ENCODE data around the gene NSRP1. TPM values are rescaled to one million over a fixed set of nuclear protein-coding genes. Genes with fewer than 3 reads are reported as not detected.
"Not testable (repeated sequence)": the region's sequence is repeated elsewhere in the genome, so short reads cannot be mapped to it uniquely, and the experiment has no call there.

NSRP1 gene
- total and polyA plus RNA-seq, 4 donors, result 12.9 to 29.2 (median 21.3) TPM

DNA sequence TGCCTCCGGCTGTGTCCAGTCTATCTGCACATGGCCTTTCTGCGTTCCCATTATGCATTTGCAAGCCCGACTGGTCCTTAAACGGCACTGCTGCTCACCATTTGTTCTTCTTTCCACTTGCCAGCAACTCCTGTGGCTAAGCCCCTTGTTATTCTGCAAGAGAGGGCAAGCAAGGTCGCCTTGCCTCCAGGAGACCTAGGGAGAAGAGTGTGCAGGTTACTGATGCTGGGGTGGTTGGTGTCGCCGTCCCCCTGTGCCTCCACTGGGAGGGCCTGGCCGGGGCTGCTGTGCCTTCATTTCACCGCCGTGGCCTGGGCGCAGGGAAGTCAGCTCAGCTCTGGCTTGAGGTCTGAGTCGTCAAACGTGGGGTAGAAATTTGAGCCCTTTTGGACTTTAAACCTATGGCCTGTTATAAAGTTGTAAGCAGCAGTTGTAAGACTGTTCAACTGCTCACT, 106.1 kb downstream of the NSRP1 start:
- no peaks in the 10 kb centered on the region for H3K9me3 ChIP-seq (ENCODE audit: control insufficient read depth, insufficient read depth, low read length)
- no peaks in the 10 kb centered on the region for H3K27me3 ChIP-seq (ENCODE audit: control insufficient read depth, insufficient read depth, low read length)
- H3K4me3 ChIP-seq (ENCODE audit: low read depth, low read length), result no peak overlapping the region
- H3K36me3 ChIP-seq (ENCODE audit: control insufficient read depth, insufficient read depth, low read length), result no peaks in the 10 kb centered on the region
- H3K27ac ChIP-seq (ENCODE audit: low read depth, low read length), result no peak overlapping the region
- no peaks in the 10 kb centered on the region for H3K4me1 ChIP-seq (ENCODE audit: control insufficient read depth, insufficient read depth, low read length)
- 66% methylated on average over 13 of the region's 13 CpGs for WGBS (ENCODE audit: insufficient coverage)
- no peak for DNase-seq (ENCODE audit: low read depth in 4 of 6, low spot score in 6 of 6)

DNA sequence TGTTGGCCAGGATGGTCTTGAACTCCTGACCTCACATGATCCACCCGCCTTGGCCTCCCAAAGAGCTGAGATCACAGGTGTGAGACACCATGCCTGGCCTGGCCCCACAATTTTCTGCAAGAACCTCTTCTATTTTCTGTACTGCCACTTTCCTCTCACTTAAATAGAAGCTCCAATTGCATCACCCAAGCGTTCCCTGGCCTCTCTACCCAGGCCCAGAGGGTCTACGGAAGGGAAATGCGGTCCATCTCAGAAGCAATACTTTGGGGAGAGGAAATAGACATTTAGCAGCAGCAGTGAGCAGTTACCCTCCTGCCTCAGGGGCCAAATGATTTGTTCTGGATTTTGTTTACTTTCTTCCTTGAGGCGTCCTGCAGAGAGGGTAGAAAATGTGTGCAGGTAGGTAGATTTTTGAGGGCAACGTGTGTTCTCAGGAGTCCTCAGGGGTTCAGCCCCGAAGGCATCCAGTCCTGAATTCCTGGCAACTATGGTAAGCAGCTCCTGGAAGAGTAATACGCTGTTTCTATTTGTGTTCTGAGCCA, 107.9 kb downstream of the NSRP1 start:
- WGBS (ENCODE audit: insufficient coverage), result 76% methylated on average over 5 of the region's 8 CpGs
- no peak overlapping the region for H3K27ac ChIP-seq (ENCODE audit: low read depth, low read length)
- H3K36me3 ChIP-seq (ENCODE audit: control insufficient read depth, insufficient read depth, low read length), result no peaks in the 10 kb centered on the region
- H3K27me3 ChIP-seq (ENCODE audit: control insufficient read depth, insufficient read depth, low read length), result peaks cover 6% of the 10 kb centered on the region
- DNase-seq (ENCODE audit: low read depth in 4 of 6, low spot score in 6 of 6), result no peak
- H3K9me3 ChIP-seq (ENCODE audit: control insufficient read depth, insufficient read depth, low read length), result no peaks in the 10 kb centered on the region
- no peak overlapping the region for H3K4me3 ChIP-seq (ENCODE audit: low read depth, low read length)
- no peaks in the 10 kb centered on the region for H3K4me1 ChIP-seq (ENCODE audit: control insufficient read depth, insufficient read depth, low read length)

DNA sequence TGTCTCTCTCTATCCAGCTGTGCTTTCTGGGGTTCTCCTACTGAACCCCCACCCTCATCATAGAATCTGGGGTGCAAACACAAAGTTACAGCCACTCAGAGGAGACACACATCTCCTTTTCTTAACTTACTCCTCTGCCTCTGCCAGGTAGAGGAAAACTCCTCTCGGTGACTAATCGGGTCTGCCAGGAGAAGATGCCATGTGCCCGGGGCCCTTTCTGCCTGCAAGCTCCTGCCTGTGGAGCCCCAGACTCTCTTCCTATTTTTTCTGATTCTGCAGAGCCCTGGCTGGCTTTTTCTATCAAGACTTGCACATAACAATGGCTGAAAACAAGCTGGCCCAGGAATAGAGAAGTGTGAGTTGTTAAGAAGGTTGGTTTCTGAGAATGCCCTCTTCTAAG, 108.5 kb downstream of the NSRP1 start:
- 56% methylated on average over 3 of the region's 3 CpGs for WGBS (ENCODE audit: insufficient coverage)

DNA sequence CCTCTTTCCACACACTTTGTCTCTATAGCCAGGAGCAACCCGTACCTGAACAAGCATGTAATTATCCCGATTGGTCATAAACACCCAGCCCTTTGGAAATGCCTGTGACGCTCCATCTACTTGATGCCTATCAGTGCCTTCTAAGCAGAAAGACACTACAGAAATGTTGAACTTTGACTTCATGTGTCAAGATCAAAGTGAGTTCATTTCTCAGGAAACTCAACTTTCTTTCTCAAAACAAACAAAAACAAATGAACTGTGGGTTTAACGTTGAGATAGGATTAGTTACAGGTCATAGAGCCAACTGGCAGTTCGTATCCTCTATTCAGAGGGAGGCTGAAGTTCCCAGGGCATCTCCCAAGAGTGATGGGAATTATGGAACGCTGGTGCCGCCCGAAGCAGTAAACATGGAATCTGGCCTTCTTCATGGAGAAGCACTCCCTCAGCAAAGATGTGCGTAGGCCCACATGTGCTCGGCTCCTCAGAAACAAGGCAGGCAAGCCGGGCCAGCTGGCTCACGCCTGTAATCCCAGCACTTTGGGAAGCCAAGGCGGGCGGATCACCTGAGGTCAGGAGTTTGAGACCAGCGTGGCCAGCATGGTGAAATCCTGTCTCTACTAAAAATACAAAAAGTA, 109.4 kb downstream of the NSRP1 start:
- no peaks in the 10 kb centered on the region for H3K4me1 ChIP-seq (ENCODE audit: control insufficient read depth, insufficient read depth, low read length)
- DNase-seq (ENCODE audit: low read depth in 4 of 6, low spot score in 6 of 6), result no peak
- 87% methylated on average over 12 of the region's 15 CpGs for WGBS (ENCODE audit: insufficient coverage)
- H3K27me3 ChIP-seq (ENCODE audit: control insufficient read depth, insufficient read depth, low read length), result peaks cover 10% of the 10 kb centered on the region
- H3K9me3 ChIP-seq (ENCODE audit: control insufficient read depth, insufficient read depth, low read length), result no peaks in the 10 kb centered on the region
- H3K36me3 ChIP-seq (ENCODE audit: control insufficient read depth, insufficient read depth, low read length), result no peaks in the 10 kb centered on the region
- no peak overlapping the region for H3K27ac ChIP-seq (ENCODE audit: low read depth, low read length)
- no peak overlapping the region for H3K4me3 ChIP-seq (ENCODE audit: low read depth, low read length)

More for the DNA sequence above, 108.5 kb downstream of the NSRP1 start:
- H3K27me3 ChIP-seq (ENCODE audit: control insufficient read depth, insufficient read depth, low read length), result peaks cover 6% of the 10 kb centered on the region
- no peak for DNase-seq (ENCODE audit: low read depth in 4 of 6, low spot score in 6 of 6)
- no peaks in the 10 kb centered on the region for H3K9me3 ChIP-seq (ENCODE audit: control insufficient read depth, insufficient read depth, low read length)
- no peak overlapping the region for H3K4me3 ChIP-seq (ENCODE audit: low read depth, low read length)
- no peaks in the 10 kb centered on the region for H3K36me3 ChIP-seq (ENCODE audit: control insufficient read depth, insufficient read depth, low read length)
- H3K4me1 ChIP-seq (ENCODE audit: control insufficient read depth, insufficient read depth, low read length), result no peaks in the 10 kb centered on the region
- no peak overlapping the region for H3K27ac ChIP-seq (ENCODE audit: low read depth, low read length)

DNA sequence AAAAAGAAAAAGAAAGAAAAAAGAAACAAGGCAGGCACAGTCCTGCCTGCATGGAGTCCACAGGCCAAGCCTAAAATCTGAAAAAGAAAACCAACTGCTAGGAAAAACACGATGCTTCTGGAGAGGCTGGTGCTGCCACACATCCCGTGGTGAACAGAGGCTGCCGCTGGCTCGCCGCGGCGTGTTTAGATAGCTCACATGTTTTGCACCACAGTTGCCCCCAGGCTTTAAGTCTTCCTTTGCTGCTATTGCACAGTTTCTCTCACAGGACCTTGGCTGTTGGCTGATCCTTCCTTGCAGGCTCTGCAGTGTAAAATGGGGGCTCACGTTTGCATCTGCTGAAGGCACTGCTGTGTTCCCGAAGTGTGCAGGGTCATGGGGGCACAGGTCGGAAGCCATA, 110.3 kb downstream of the NSRP1 start:
- peak in 2 of 6 donors; percentile 11 to 16 for DNase-seq (ENCODE audit: low read depth in 4 of 6, low spot score in 6 of 6)
- Histone ChIP-seq H3K27ac (ENCODE audit: low read depth, low read length) (no peak overlapping the region), H3K36me3 (ENCODE audit: control insufficient read depth, insufficient read depth, low read length) (no peaks in the 10 kb centered on the region), H3K4me1 (ENCODE audit: control insufficient read depth, insufficient read depth, low read length) (no peaks in the 10 kb centered on the region), H3K9me3 (ENCODE audit: control insufficient read depth, insufficient read depth, low read length) (no peaks in the 10 kb centered on the region), H3K27me3 (ENCODE audit: control insufficient read depth, insufficient read depth, low read length) (peaks cover 13% of the 10 kb centered on the region), H3K4me3 (ENCODE audit: low read depth, low read length) (no peak overlapping the region)
- 82% methylated on average over 10 of the region's 10 CpGs for WGBS (ENCODE audit: insufficient coverage)

DNA sequence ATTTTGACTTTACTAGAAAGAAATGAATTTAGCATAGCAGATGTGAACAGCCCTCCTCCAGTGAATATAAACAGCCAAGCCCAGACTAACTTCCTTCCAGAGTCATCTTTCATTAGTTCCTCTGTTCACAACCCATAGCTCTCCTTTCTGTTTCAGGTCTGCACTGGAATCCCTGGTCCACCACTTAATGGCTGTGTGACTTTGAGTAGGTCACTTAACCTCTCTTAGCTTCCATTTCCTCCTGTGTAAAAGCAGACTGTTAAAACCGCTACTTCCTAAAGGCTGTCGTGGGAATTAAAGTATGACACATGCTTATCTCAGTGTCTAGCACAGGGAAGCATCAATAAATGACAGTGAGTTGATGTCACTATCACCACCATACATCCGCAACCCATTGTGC, 111.4 kb downstream of the NSRP1 start:
- no peaks in the 10 kb centered on the region for H3K9me3 ChIP-seq (ENCODE audit: control insufficient read depth, insufficient read depth, low read length)
- WGBS (ENCODE audit: insufficient coverage), result 83% methylated on average over 1 of the region's 3 CpGs
- H3K27ac ChIP-seq (ENCODE audit: low read depth, low read length), result no peak overlapping the region
- no peaks in the 10 kb centered on the region for H3K36me3 ChIP-seq (ENCODE audit: control insufficient read depth, insufficient read depth, low read length)
- H3K27me3 ChIP-seq (ENCODE audit: control insufficient read depth, insufficient read depth, low read length), result peaks cover 14% of the 10 kb centered on the region
- peak in 1 of 6 donors; percentile 26 for DNase-seq (ENCODE audit: low read depth in 4 of 6, low spot score in 6 of 6)
- no peak overlapping the region for H3K4me3 ChIP-seq (ENCODE audit: low read depth, low read length)
- no peaks in the 10 kb centered on the region for H3K4me1 ChIP-seq (ENCODE audit: control insufficient read depth, insufficient read depth, low read length)

DNA sequence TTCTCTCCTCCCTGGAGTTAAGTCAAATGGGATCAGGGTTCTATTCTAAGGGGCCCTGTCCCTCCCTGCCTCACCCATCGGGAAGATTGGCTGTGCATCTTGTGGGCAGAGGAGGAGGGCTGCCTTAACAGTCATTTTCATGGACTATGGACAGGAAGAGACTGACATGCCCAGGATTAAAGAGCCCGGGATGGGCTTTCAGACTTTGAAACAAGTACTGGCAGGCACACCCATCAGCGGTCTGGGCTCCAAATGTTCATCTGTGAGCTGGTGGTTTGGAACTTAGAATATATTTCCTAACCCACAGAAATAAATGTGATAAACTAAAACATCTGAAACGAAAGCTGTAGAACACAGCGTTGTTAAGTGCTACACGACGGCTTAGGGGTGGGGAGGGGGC, 112.4 kb downstream of the NSRP1 start:
- H3K27me3 ChIP-seq (ENCODE audit: control insufficient read depth, insufficient read depth, low read length), result peaks cover 22% of the 10 kb centered on the region

DNA sequence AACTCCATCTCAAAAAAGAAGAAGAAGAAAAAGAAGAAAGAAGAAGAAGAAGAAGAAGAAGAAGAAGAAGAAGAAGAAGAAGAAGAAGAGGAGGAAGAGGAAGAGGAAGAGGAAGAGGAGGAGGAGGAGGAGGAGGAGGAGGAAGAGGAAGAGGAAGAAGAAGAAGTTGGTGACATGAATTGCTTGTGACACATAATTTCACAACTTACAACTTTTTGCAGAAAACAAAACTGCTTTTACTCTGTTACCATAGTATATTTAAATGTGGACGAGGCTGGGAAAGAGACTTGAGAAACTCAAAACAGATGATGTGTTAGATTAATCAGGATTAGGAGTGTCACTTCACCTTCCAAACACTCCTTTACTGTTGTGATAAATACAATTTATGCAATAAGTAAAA, 113.4 kb downstream of the NSRP1 start:
- H3K9me3 ChIP-seq (ENCODE audit: control insufficient read depth, insufficient read depth, low read length); H3K27ac ChIP-seq (ENCODE audit: low read depth, low read length); DNase-seq (ENCODE audit: low read depth in 4 of 6, low spot score in 6 of 6); H3K4me3 ChIP-seq (ENCODE audit: low read depth, low read length); H3K36me3 ChIP-seq (ENCODE audit: control insufficient read depth, insufficient read depth, low read length); H3K4me1 ChIP-seq (ENCODE audit: control insufficient read depth, insufficient read depth, low read length): not testable (repeated sequence)
- WGBS (ENCODE audit: insufficient coverage), result no CpG with 5 or more reads among the region's 1 CpG
- H3K27me3 ChIP-seq (ENCODE audit: control insufficient read depth, insufficient read depth, low read length), result peaks cover 29% of the 10 kb centered on the region

More for the DNA sequence above, 112.4 kb downstream of the NSRP1 start:
- H3K36me3 ChIP-seq (ENCODE audit: control insufficient read depth, insufficient read depth, low read length), result no peaks in the 10 kb centered on the region
- no peak for DNase-seq (ENCODE audit: low read depth in 4 of 6, low spot score in 6 of 6)
- no peaks in the 10 kb centered on the region for H3K4me1 ChIP-seq (ENCODE audit: control insufficient read depth, insufficient read depth, low read length)
- WGBS (ENCODE audit: insufficient coverage), result no CpG with 5 or more reads among the region's 7 CpGs
- no peaks in the 10 kb centered on the region for H3K9me3 ChIP-seq (ENCODE audit: control insufficient read depth, insufficient read depth, low read length)
- H3K4me3 ChIP-seq (ENCODE audit: low read depth, low read length), result no peak overlapping the region
- H3K27ac ChIP-seq (ENCODE audit: low read depth, low read length), result no peak overlapping the region

DNA sequence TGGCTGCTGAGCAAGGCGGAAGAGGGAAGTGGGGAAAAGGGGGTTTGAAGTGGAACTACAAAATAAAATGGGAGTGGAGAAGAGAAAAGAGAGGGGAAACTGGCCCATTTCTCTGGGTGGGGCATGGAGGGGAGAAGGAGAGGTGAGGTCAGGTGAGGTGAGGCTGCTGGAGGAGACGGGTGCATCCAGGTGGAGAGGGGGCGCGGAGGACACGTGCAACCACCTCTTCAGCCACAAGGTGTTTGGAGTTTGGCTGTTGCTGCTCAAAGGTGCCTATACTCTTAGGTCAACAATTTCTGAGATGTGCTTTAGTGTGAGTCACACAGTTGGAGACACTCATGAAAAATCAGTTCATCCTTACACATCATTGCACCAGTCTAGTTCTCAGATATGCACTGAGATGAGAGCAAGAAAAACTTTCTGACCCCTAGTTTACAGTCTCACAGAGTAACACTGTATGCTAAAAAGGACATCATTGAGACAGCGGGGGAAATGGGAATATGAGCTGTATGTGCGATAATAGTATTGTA, 114.0 kb downstream of the NSRP1 start:
- WGBS (ENCODE audit: insufficient coverage), result 81% methylated on average over 1 of the region's 7 CpGs
- Histone ChIP-seq H3K9me3 (ENCODE audit: control insufficient read depth, insufficient read depth, low read length) (no peaks in the 10 kb centered on the region), H3K27me3 (ENCODE audit: control insufficient read depth, insufficient read depth, low read length) (peaks cover 35% of the 10 kb centered on the region), H3K4me1 (ENCODE audit: control insufficient read depth, insufficient read depth, low read length) (peaks cover 6% of the 10 kb centered on the region), H3K4me3 (ENCODE audit: low read depth, low read length) (no peak overlapping the region), H3K36me3 (ENCODE audit: control insufficient read depth, insufficient read depth, low read length) (no peaks in the 10 kb centered on the region), H3K27ac (ENCODE audit: low read depth, low read length) (no peak overlapping the region)
- DNase-seq (ENCODE audit: low read depth in 4 of 6, low spot score in 6 of 6), result no peak

All from spinal cord (tissue), 10 donors.